ENCODE measurements around the gene CYP3A5.
"Not testable (repeated sequence)": the region's sequence is repeated elsewhere in the genome, so short reads cannot be mapped to it uniquely, and the experiment has no call there.

The CYP3A5 gene

GRCh38 chr7:99685129-99685758, 5.4 kb upstream of the CYP3A5 start:
- no peak for DNase-seq

- no peak for DNase-seq
Observed at GRCh38 chr7:99679032-99679399, 780 bp downstream of the CYP3A5 start.

DNA sequence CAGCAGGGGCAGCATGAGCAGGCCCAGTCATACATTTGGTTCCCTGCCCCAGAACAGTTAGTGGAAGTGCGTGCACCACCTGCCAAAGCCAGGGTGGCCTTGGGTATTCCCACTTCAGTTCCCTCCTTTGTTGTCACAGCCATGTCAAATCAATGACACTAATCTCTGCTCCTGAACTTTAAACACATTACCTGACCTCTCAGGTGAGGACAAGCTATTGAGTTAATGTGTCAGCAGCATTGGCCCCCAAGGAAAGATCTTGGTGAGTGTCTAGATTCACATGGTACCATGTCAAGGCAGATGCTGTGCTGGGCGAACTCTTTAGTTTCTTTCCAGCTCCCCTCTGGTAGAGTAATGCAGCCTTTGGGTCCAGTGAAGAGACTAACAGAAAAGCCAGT, 2.1 kb downstream of the CYP3A5 start:
- no peak for DNase-seq

DNA sequence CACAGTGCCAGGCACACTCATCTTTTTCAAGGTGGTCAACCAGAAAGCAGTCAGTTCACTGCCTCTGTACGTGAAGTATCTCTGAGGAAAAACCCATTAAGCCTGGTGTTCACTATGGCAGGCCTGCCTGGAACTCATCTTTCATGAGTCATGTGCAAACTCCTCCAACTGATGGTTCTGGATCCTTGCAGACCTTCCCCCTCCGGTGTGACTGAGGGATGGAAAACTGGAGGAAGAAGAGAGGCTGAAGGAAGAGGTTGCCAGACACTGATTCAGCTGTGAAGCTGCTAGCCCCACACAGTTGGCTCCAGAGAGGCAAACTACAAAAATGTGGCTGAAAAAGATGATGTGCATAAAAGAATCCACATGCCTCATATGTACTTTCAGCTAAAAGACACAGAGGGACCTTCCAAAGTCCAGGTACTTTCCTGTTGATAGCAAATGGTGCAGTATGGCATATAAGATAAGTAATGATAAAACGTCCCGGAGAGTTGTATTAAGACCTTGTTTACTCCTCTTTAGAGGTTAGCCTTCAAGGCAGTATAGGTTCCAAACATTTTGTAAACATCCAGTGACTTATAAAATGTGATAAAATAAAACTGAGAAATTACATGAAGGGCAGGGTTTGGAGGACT, 2.7 kb downstream of the CYP3A5 start:
- no peak for DNase-seq

DNA sequence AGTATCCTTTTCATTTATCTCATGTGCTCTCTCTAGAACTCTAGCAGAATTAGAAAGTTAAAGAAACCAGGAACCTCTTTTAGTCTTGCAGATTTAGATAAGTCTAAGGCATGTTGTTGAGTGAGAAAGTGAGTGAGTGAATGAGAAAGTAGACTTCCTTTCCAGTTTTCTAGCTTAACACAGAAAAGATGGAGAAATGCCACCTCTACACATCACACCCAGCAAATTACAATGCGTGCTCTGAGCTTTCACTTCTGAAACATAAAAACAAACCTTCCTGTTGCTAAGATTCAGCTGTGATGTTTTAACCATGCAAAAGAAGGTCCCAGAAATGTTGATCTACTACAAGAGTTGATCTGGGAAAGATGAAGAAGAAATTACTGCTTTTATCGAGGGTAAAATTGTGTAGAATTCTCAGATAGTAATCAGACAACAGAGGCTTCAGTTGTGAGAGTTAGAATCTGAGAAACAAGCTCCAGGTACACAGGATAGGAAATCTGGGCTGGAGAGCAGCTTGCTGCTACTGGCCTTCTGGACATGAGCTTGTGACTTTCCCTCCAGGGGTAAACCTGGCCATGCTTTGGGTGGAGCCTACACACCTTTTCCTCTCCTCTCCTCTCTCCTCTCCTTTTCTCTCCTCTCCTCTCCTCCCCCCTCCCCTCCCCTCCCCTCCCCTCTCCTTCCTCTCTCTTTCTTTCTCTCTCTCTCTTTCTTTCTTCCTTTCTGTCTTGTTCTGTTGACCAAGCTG, 4.6 kb downstream of the CYP3A5 start:
- DNase-seq: no peak

DNA sequence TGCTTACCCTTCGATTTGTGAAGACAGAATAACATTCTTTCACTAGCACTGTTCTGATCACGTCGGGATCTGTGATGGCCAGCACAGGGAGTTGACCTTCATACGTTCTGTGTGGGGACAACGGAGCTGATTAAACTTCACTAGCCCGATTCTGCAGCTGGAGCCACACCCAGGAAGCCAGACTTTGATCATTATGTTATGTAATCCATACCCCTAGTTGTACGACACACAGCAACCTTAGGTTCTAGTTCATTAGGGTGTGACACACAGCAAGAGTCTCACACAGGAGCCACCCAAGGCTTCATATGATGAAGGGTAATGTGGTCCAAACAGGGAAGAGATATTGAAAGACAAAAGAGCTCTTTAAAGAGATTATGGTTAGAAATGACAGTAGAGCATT, 7.2 kb downstream of the CYP3A5 start:
- no peak for DNase-seq

- no peak for DNase-seq
Observed at GRCh38 chr7:99669782-99670181, 10.0 kb downstream of the CYP3A5 start.

DNA sequence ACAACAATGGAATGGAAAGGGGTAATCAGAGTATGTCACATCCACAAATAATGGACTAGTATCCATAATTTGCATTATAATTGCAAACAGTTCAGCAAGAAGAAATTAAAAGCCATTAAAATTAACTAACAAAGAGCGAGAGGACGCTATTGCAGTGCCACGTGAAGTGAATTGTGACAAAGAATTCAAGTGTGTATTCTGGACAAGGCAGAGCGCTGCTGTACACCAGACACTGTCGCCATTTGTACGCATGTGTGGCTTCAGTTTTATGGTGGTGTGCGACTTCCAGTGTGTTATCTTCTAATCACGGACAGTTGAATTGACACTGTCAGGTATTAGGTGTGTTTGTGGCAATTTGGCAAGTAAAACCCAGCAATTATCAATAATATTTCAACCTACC, 11.3 kb downstream of the CYP3A5 start:
- no peak for DNase-seq

- no peak for DNase-seq
Observed at GRCh38 chr7:99667179-99667578, 12.6 kb downstream of the CYP3A5 start.

- no peak for DNase-seq
Observed at GRCh38 chr7:99666013-99666395, 13.8 kb downstream of the CYP3A5 start.

DNA sequence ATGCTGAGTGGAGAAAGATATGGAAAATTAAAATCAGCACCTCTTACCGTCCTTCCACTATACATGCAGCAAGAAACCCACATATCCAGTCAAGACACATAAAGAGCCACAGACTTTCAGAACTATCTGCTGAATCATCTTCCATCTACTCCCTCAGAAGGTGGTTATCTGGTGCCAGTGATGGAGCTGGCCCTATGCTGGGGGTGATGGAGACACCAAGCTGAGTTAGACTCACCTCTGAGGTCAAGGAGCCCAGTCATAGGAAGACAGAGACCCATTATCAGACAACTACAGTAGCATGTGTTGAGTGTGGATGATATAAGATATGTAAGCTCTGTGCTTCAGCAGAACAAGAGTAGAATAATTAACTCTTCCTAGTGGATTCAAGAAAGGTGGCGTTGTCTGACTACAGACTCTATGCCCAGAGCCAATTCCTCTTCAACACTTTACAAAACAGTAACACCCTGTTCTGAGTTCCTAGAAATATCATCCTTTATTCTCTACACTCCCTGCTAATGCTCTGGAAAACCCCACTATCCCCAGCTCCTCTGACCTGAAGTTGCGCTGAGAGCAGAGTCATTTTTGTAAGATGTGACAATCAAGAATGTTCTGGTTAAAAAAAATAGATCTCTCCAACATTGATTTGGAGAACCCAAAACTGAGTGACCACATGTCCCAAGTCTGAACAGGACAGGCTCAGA, 14.3 kb downstream of the CYP3A5 start:
- no peak for DNase-seq

GRCh38 chr7:99657879-99658278, 21.9 kb downstream of the CYP3A5 start:
- DNase-seq: not testable (repeated sequence)

DNA sequence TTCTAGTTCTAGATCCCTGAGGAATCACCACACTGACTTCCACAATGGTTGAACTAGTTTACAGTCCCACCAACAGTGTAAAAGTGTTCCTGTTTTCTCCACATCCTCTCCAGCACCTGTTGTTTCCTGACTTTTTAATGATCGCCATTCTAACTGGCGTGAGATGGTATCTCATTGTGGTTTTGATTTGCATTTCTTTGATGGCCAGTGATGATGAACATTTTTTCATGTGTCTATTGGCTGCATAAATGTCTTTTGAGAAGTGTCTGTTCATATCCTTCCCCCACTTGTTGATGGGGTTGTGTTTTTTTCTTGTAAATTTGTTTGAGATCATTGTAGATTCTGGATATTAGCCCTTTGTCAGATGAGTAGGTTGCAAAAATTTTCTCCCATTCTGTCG, 25.2 kb downstream of the CYP3A5 start:
- not testable (repeated sequence) for DNase-seq

- DNase-seq: no peak
Observed at GRCh38 chr7:99653754-99654153, 26.0 kb downstream of the CYP3A5 start.

DNA sequence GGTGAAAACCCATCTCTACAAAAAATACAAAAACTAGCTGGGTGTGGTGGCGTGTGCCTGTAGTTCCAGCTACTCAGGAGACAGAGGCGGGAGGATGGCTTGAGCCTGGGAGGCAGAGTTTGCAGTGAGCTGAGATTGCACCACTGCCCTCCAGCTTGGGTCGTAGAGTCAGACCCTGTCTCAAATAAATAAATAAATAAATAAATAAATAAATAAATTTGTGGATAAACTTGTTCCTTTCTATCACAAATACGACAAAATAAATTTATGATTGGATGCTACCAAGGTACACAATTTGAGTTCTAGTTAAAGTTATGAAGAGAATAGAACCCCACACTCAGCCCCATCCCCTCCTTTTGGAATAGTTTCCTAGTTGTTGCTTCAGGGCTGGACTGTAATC, 26.5 kb downstream of the CYP3A5 start:
- DNase-seq: not testable (repeated sequence)

GRCh38 chr7:99652671-99653070, 27.1 kb downstream of the CYP3A5 start:
- DNase-seq: no peak

- no peak for DNase-seq
Observed at GRCh38 chr7:99651290-99651689, 28.5 kb downstream of the CYP3A5 start.

- no peak for DNase-seq
Observed at GRCh38 chr7:99648843-99649242, 31.0 kb downstream of the CYP3A5 start.

- DNase-seq: no peak
Observed at GRCh38 chr7:99645590-99645989, 34.2 kb downstream of the CYP3A5 start.

- no peak for DNase-seq
Observed at GRCh38 chr7:99644431-99644830, 35.4 kb downstream of the CYP3A5 start.

- DNase-seq: no peak
Observed at GRCh38 chr7:99643464-99643863, 36.3 kb downstream of the CYP3A5 start.

GRCh38 chr7:99642027-99642426, 37.8 kb downstream of the CYP3A5 start:
- no peak for DNase-seq

- DNase-seq: no peak
Observed at GRCh38 chr7:99639267-99639666, 40.5 kb downstream of the CYP3A5 start.

- no peak for DNase-seq
Observed at GRCh38 chr7:99638731-99639130, 41.1 kb downstream of the CYP3A5 start.
